HepG2 (cell line): Measurements from ENCODE around the gene NPBWR2. TPM values are rescaled to one million over a fixed set of nuclear protein-coding genes. Genes with fewer than 3 reads are reported as not detected.

ENCODE experiments used
- ARNT2 ChIP-seq: sonication (generic); formaldehyde crosslinking; IDR thresholded peaks from 2 replicates; pipeline ENCODE4 v1.8.0; 2022; ENCODE audit warnings: mild to moderate bottlenecking, low read depth, missing genetic modification reagents, moderate library complexity
- EP300 ChIP-seq, 3 experiments: sonication (generic) in 1 of 3; formaldehyde crosslinking in 1 of 3; IDR thresholded peaks; 2 replicates each; pipeline versions ENCODE4 v1.5.1 to v1.6.1; 2011 to 2020; ENCODE audit warnings: low read depth in 2 of 3, low read length in 2 of 3, borderline replicate concordance in 1 of 3, improper control_type of control experiment in 1 of 3, mild to moderate bottlenecking in 1 of 3, missing genetic modification reagents in 1 of 3, moderate library complexity in 1 of 3
- FOXJ3 ChIP-seq: sonication (generic); formaldehyde crosslinking; IDR thresholded peaks from 2 replicates; pipeline ENCODE4 v1.4.0; 2020; ENCODE audit warnings: missing genetic modification reagents, mild to moderate bottlenecking, borderline replicate concordance
- HNRNPLL ChIP-seq: fragments of 200-400 bp; formaldehyde crosslinking; IDR thresholded peaks from 2 replicates; pipeline ENCODE4 v1.6.1; 2017; ENCODE audit warnings: mild to moderate bottlenecking, low read depth, low read length; ENCODE audit not compliant: poor library complexity, severe bottlenecking
- KAT7 ChIP-seq: IDR thresholded peaks from 2 replicates; pipeline ENCODE4 v1.6.1; 2018; ENCODE audit warnings: borderline replicate concordance, missing compliant biosample characterization
- MATR3 ChIP-seq: sonication (generic); formaldehyde crosslinking; IDR thresholded peaks from 2 replicates; pipeline ENCODE4 v1.4.0; 2020; ENCODE audit warnings: missing genetic modification reagents
- MBD4 ChIP-seq: IDR thresholded peaks from 2 replicates; pipeline ENCODE4 v1.6.1; 2012; ENCODE audit warnings: low read length, inconsistent platforms, borderline replicate concordance
- RXRB ChIP-seq: IDR thresholded peaks from 2 replicates; pipeline ENCODE4 v1.6.1; 2016; ENCODE audit warnings: borderline replicate concordance, missing genetic modification reagents, missing compliant biosample characterization
- SATB2 ChIP-seq: sonication (generic); formaldehyde crosslinking; IDR thresholded peaks from 2 replicates; pipeline ENCODE4 v1.5.0; 2020; ENCODE audit warnings: missing genetic modification reagents
- SP2 ChIP-seq: sonication (generic); formaldehyde crosslinking; IDR thresholded peaks from 2 replicates; pipeline ENCODE4 v1.5.1; 2020; ENCODE audit warnings: mild to moderate bottlenecking, missing genetic modification reagents
- SRSF9 ChIP-seq: fragments of 200-400 bp; formaldehyde crosslinking; IDR thresholded peaks from 2 replicates; pipeline ENCODE4 v1.6.1; 2018; ENCODE audit warnings: borderline replicate concordance, mild to moderate bottlenecking, low read depth, low read length; ENCODE audit not compliant: insufficient read depth, poor library complexity, severe bottlenecking
- TAF15 ChIP-seq: fragments of 200-400 bp; formaldehyde crosslinking; IDR thresholded peaks from one replicate; pipeline ENCODE4 v1.6.1; 2018; ENCODE audit warnings: mild to moderate bottlenecking, low read depth, low read length; ENCODE audit not compliant: poor library complexity, severe bottlenecking
- ZNF207 ChIP-seq: fragments of 450-650 bp; IDR thresholded peaks from 2 replicates; pipeline ENCODE4 v1.6.1; 2016; ENCODE audit warnings: antibody characterized with exemption, borderline replicate concordance
- ZNF274 ChIP-seq: sonication (generic); formaldehyde crosslinking; IDR thresholded peaks from 2 replicates; pipeline ENCODE4 v1.5.1; 2020; ENCODE audit warnings: mild to moderate bottlenecking, missing genetic modification reagents
- ZNF460 ChIP-seq: sonication (generic); formaldehyde crosslinking; IDR thresholded peaks from 2 replicates; pipeline ENCODE4 v1.5.1; 2020; ENCODE audit warnings: missing genetic modification reagents, mild to moderate bottlenecking, borderline replicate concordance
- ZNF496 ChIP-seq: sonication (generic); formaldehyde crosslinking; IDR thresholded peaks from 2 replicates; pipeline ENCODE4 v1.8.1; 2023; ENCODE audit warnings: mild to moderate bottlenecking, moderate library complexity, missing genetic modification reagents; ENCODE audit not compliant: insufficient replicate concordance
- ZNF501 ChIP-seq: sonication (generic); formaldehyde crosslinking; IDR thresholded peaks from 2 replicates; pipeline ENCODE4 v1.5.1; 2020; ENCODE audit warnings: mild to moderate bottlenecking, moderate library complexity, missing genetic modification reagents
- ZNF556 ChIP-seq: sonication (generic); formaldehyde crosslinking; IDR thresholded peaks from 2 replicates; pipeline ENCODE4 v1.4.0; 2020; ENCODE audit warnings: mild to moderate bottlenecking, missing genetic modification reagents, borderline replicate concordance
- ZNF564 ChIP-seq: sonication (generic); formaldehyde crosslinking; IDR thresholded peaks from 2 replicates; pipeline ENCODE4 v1.8.1; 2023; ENCODE audit warnings: mild to moderate bottlenecking, missing genetic modification reagents
- ZNF629 ChIP-seq: sonication (generic); formaldehyde crosslinking; conservative IDR thresholded peaks from 2 replicates; pipeline ENCODE4 v1.5.0; 2020; ENCODE audit warnings: missing genetic modification reagents
- ZNF782 ChIP-seq: sonication (generic); formaldehyde crosslinking; IDR thresholded peaks from 2 replicates; pipeline ENCODE4 v1.4.0; 2020; ENCODE audit warnings: missing genetic modification reagents, mild to moderate bottlenecking, borderline replicate concordance
- ZSCAN31 ChIP-seq: sonication (generic); formaldehyde crosslinking; IDR thresholded peaks from 2 replicates; pipeline ENCODE4 v1.5.0; 2020; ENCODE audit warnings: low read depth, mild to moderate bottlenecking, missing genetic modification reagents
- polyA plus RNA-seq, 8 experiments: library from polyadenylated mRNA; depleted of rRNA in 3 of 8; stranded (reverse) in 7 of 8; unstranded in 1 of 8; fragments of >200 nt; fragmentation: Illumina TruSeq in 4 of 8; extraction: Trizol in 4 of 8; gene quantifications; 2 replicates each; pipeline versions ENCODE4 v1.2.1 to v1.2.3, GENCODE V29; 2011 to 2016; ENCODE audit warnings: low read depth in 4 of 8, missing spikeins in 1 of 8, mixed read lengths in 1 of 8; ENCODE audit not compliant: insufficient read depth in 1 of 8
- total RNA-seq, 5 experiments: library from RNA; depleted of rRNA; stranded (reverse); fragments of >200 nt; fragmentation: Illumina TruSeq; extraction: Trizol; gene quantifications; 2 replicates each; pipeline ENCODE4 v1.2.3, GENCODE V29; 2016; ENCODE audit warnings: low read depth in 1 of 5
- TF ChIP-seq, protein P1 (sequence below): sonication (generic); formaldehyde crosslinking; IDR thresholded peaks from 2 replicates; pipeline ENCODE4 v1.4.0; 2020; ENCODE audit warnings: missing genetic modification reagents
- TF ChIP-seq, protein P2 (sequence below): sonication (generic); formaldehyde crosslinking; IDR thresholded peaks from 2 replicates; pipeline ENCODE4 v1.8.0; 2022; ENCODE audit warnings: mild to moderate bottlenecking, missing genetic modification reagents; ENCODE audit not compliant: insufficient replicate concordance
- TF ChIP-seq, protein P3 (sequence below): sonication (generic); formaldehyde crosslinking; IDR thresholded peaks from 2 replicates; pipeline ENCODE4 v1.4.0; 2020; ENCODE audit warnings: missing genetic modification reagents, borderline replicate concordance

The NPBWR2 gene
- total and polyA plus RNA-seq, 2 of the 13 experiments (the other 11 are each of a cell fraction or from before 2014, with no cell fraction given), result not detected

DNA sequence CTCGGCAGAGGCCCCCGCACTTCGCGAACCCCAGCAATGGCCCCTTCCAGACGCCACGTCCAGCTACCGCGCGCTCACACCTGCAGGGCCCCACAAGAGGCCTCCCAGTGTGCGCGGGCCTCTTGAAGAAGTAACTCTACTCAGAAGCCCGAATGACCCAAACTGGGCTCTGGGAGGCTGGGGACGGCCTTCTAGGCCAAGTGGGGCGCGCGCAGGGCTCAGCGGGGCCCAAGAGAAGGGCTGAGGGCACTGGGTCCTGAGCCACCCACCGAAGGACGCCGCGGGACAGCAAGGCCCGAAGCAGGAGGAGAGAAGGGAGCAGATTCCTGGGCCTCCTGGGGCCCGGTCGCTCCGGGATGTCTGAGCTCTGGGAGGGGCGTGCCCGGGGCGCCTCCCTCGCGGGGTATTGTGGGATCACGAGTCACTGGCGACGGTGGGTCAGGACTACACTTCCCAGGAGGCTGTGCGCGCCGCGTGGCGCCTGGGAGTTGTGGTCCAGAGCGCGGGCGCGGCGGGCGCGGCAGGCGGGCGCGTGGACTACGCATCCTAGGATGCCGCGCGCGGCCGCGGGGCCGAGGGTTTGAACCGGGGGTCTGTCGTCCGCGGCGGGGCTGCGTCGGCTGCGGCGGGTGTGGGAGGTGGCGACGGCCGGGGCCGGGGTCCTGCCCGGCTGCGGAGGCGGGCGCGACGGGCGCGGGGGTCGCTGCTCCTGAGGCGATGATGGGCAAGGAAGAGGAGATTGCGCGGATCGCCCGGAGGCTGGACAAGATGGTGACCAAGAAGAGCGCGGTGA lies 44.6 kb downstream of the NPBWR2 start, which contains the start of gene TCEA2 (continued):
- TF ChIP-seq, protein P1, sequence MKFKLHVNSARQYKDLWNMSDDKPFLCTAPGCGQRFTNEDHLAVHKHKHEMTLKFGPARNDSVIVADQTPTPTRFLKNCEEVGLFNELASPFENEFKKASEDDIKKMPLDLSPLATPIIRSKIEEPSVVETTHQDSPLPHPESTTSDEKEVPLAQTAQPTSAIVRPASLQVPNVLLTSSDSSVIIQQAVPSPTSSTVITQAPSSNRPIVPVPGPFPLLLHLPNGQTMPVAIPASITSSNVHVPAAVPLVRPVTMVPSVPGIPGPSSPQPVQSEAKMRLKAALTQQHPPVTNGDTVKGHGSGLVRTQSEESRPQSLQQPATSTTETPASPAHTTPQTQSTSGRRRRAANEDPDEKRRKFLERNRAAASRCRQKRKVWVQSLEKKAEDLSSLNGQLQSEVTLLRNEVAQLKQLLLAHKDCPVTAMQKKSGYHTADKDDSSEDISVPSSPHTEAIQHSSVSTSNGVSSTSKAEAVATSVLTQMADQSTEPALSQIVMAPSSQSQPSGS (CRISPR knock-in tag), result peak; percentile 92
- TF ChIP-seq ZNF274 (CRISPR knock-in tag) (peak; percentile 98), TAF15 (peak; percentile 97), ZNF496 (CRISPR knock-in tag) (no peak), KAT7 (CRISPR knock-in tag) (peak; percentile 64), SP2 (CRISPR knock-in tag) (peak; percentile 69; the same call in 1 of the 2 replicates), FOXJ3 (CRISPR knock-in tag) (no peak), ZSCAN31 (CRISPR knock-in tag) (peak; percentile 93), EP300 (IDR thresholded peaks at IDR 0.05; ENCODE audit: low read depth in 2 of 2, low read length in 2 of 2) (peak in 1 of 2 experiments; percentile 10; a peak in 1 of 4 replicates), EP300 (CRISPR knock-in tag; IDR thresholded peaks at IDR 0.05; ENCODE audit: borderline replicate concordance) (no peak), MATR3 (no peak), ZNF782 (no peak), ZNF207 (no peak), ZNF556 (CRISPR knock-in tag) (no peak; the same call in 1 of the 2 replicates), RXRB (CRISPR knock-in tag) (peak; percentile 78), ARNT2 (CRISPR knock-in tag) (peak; percentile 88), SRSF9 (no peak), HNRNPLL (peak; percentile 82), ZNF629 (CRISPR knock-in tag) (no peak; the same call in none of the 2 replicates), ZNF564 (peak; percentile 83), MBD4 (no peak), SATB2 (CRISPR knock-in tag) (no peak), ZNF460 (CRISPR knock-in tag) (0 out of 2 replicates have a peak, but pooled peaks have one; percentile 44), ZNF501 (peak; percentile 98)
- TF ChIP-seq, protein P2, sequence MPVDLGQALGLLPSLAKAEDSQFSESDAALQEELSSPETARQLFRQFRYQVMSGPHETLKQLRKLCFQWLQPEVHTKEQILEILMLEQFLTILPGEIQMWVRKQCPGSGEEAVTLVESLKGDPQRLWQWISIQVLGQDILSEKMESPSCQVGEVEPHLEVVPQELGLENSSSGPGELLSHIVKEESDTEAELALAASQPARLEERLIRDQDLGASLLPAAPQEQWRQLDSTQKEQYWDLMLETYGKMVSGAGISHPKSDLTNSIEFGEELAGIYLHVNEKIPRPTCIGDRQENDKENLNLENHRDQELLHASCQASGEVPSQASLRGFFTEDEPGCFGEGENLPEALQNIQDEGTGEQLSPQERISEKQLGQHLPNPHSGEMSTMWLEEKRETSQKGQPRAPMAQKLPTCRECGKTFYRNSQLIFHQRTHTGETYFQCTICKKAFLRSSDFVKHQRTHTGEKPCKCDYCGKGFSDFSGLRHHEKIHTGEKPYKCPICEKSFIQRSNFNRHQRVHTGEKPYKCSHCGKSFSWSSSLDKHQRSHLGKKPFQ (CRISPR knock-in tag), result peak; percentile 72
- TF ChIP-seq, protein P3, sequence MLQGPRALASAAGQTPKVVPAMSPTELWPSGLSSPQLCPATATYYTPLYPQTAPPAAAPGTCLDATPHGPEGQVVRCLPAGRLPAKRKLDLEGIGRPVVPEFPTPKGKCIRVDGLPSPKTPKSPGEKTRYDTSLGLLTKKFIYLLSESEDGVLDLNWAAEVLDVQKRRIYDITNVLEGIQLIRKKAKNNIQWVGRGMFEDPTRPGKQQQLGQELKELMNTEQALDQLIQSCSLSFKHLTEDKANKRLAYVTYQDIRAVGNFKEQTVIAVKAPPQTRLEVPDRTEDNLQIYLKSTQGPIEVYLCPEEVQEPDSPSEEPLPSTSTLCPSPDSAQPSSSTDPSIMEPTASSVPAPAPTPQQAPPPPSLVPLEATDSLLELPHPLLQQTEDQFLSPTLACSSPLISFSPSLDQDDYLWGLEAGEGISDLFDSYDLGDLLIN (CRISPR knock-in tag), result peak; percentile 97; the same call in 1 of the 2 replicates
